ENCODE data around the gene TM9SF4. TPM values are rescaled to one million over a fixed set of nuclear protein-coding genes. Genes with fewer than 3 reads are reported as not detected.
A peak's percentile ranks its signal among the peaks of the same experiment; 100 is the strongest.

TM9SF4 gene
- total and polyA plus RNA-seq, 5 experiments from 2014 or later = 31.5 to 44.3 (median 42.6) TPM

DNA sequence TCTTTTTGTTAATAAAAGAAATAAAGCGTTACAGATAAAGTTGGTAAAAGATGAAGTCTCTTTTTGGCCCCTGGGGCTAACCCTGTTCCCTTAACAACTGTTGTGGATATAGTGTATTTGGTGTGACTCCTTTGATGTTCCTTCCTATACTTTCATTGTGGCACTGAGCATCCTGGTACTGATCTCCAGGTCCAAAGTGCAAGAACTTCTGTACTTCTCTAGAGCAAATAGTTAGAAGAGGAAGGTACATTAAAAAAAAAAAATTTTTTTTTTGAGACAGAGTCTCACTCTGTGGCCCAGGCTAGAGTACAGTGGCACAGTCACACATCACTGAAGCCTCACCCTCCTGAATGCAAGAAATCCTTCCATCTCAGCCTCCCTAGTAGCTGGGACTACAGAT is 104.4 kb downstream of the TM9SF4 start:
- Mint-ChIP-seq H3K4me1 (peaks cover 22 to 42% (median 29%) of the 10 kb centered on the region in 4 donors), H3K4me3 (no peak overlapping the region), H3K36me3 (peaks cover 6 to 79% (median 26%) of the 10 kb centered on the region in 3 donors), H3K9me3 (no peaks in the 10 kb centered on the region), H3K27me3 (no peaks in the 10 kb centered on the region), H3K27ac (no peak overlapping the region)
- POLR2A ChIA-PET = no interaction called here
- ATAC-seq (no peak), DNase-seq (no peak)

DNA sequence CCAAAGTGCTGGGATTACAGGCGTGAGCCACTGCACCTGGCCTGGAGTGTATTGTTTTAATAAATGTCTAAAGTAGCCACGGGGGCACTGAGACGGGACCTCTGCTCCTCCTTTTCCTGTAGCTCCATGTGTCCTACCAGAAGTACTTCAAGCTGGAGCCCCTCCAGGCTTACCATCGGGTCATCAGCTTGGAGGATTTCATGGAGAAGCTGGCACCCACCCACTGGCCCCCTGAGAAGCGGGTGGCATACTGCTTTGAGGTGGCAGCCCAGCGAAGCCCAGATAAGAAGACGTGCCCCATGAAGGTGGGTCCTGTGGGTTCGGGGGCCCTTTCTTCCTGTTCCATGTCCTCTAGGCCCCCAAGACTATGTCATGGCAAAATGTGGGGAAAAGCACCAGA is 105.6 kb downstream of the TM9SF4 start:
- no peaks in the 10 kb centered on the region for H3K27me3 Mint-ChIP-seq
- no peak overlapping the region for H3K27ac Mint-ChIP-seq
- H3K9me3 Mint-ChIP-seq = no peaks in the 10 kb centered on the region
- no peak overlapping the region for H3K4me3 Mint-ChIP-seq
- DNase-seq (no peak), ATAC-seq (no peak)
- POLR2A ChIA-PET = no interaction called here
- H3K36me3 Mint-ChIP-seq = peaks cover 6 to 90% (median 26%) of the 10 kb centered on the region in 3 donors
- H3K4me1 Mint-ChIP-seq = peaks cover 13 to 29% (median 21%) of the 10 kb centered on the region in 4 donors

DNA sequence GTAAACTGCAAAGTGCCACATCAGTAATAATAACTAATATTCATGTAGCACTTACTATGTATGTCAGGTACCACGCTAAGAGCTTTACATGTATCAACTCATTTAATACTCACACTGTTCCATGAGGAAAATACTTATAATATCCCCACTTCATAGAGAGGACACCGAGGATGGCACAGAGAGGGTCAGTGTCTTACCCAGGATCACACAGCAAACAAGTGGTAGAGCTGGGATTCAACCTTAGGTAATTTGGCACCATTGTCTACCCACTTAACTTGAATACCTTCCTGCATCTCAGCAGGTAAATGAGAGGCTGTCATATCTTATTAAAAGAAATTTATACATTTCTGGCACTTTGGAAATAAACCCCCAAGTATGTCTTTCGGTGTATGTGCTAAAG is 106.2 kb downstream of the TM9SF4 start:
- Mint-ChIP-seq H3K4me3 (no peak overlapping the region), H3K27ac (no peak overlapping the region), H3K27me3 (no peaks in the 10 kb centered on the region), H3K9me3 (no peaks in the 10 kb centered on the region), H3K4me1 (peaks cover 11 to 24% (median 16%) of the 10 kb centered on the region in 4 donors), H3K36me3 (peaks cover 6 to 90% (median 23%) of the 10 kb centered on the region in 3 donors)
- POLR2A ChIA-PET = no interaction called here
- ATAC-seq = no peak
- DNase-seq = no peak

DNA sequence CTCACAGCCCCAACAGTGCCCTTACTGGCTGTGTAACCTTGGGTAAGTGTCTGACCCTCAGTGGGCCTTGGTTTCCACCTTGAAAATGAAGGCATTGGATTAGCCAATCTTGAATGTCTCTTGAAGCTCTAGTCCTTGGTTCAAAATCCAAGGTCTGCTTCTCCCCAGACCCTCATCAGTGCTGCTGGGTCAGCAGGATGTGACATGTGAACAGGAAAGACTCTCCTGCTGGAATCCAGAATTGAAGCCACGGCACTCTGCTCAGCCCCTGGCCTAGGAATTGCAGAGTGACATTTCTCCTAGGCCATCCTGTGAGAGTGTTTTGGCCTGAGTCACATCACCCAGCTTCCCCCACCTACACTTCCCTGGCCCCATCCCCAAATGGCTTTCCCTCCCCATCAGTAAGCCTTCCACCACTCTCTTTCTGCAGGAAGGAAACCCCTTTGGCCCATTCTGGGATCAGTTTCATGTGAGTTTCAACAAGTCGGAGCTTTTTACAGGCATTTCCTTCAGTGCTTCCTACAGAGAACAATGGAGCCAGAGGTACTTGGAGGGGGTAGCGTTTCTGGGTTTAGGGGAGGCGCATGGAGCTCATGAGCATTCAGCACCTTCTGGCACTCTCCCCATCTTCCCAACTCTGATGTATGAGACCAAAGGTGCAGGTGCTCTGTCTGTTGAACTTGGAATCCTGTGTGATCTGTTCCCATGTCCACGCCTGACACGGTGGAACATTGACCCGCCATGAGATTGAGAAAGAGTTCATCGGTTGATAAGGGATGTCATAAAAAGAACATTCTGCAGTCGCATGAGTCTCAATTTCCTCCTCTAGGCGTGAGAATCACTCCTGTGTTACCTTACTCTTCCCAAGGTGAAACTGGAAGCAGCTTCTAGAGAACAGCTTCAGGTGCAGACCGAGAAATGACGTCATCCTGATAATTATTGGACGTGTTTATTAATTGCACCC is 106.9 kb downstream of the TM9SF4 start:
- no peaks in the 10 kb centered on the region for H3K9me3 Mint-ChIP-seq
- H3K27me3 Mint-ChIP-seq = no peaks in the 10 kb centered on the region
- POLR2A ChIA-PET = no interaction called here
- ATAC-seq (no peak), DNase-seq (no peak)
- H3K36me3 Mint-ChIP-seq = peaks cover 6 to 88% (median 20%) of the 10 kb centered on the region in 3 donors
- H3K4me1 Mint-ChIP-seq = peaks cover 6 to 17% (median 12%) of the 10 kb centered on the region in 4 donors
- peak overlapping the region in 1 of 10 donors; percentile 53 for H3K27ac Mint-ChIP-seq
- no peak overlapping the region for H3K4me3 Mint-ChIP-seq

Other genes with a start within 250 kb of the TM9SF4 start
- not detected for gene DUSP15, start 239.2 kb upstream of the TM9SF4 start, total RNA-seq
- gene DUSP15, start 239.2 kb upstream of the TM9SF4 start, polyA plus RNA-seq = not detected
- not detected for gene TTLL9, start 239.1 kb upstream of the TM9SF4 start, total RNA-seq
- not detected for gene TTLL9, start 239.1 kb upstream of the TM9SF4 start, polyA plus RNA-seq
- gene PDRG1, start 157.7 kb upstream of the TM9SF4 start, total RNA-seq = 10 to 100 TPM; 11.2 to 11.5 TPM
- gene PDRG1, start 157.7 kb upstream of the TM9SF4 start, polyA plus RNA-seq = 10 to 100 TPM; 13.5 to 23.6 (median 13.8) TPM
- gene XKR7, start 141.6 kb upstream of the TM9SF4 start, total RNA-seq = not detected
- gene XKR7, start 141.6 kb upstream of the TM9SF4 start, polyA plus RNA-seq = not detected
- not detected for gene CCM2L, start 99.3 kb upstream of the TM9SF4 start, total RNA-seq
- gene CCM2L, start 99.3 kb upstream of the TM9SF4 start, polyA plus RNA-seq = not detected
- under 1 TPM; 0.71 to 0.86 TPM for gene HCK, start 57.5 kb upstream of the TM9SF4 start, total RNA-seq
- under 1 TPM in 2 of 3 donors, not detected in 1; 0.24 to 0.35 TPM for gene HCK, start 57.5 kb upstream of the TM9SF4 start, polyA plus RNA-seq
- 10 to 100 TPM; 12.9 to 14.5 TPM for gene PLAGL2, start 98.0 kb downstream of the TM9SF4 start, total RNA-seq
- 1 to 10 TPM; 1.2 to 4.2 (median 2.5) TPM for gene PLAGL2, start 98.0 kb downstream of the TM9SF4 start, polyA plus RNA-seq
- gene POFUT1, start 98.2 kb downstream of the TM9SF4 start, total RNA-seq = 10 to 100 TPM; 15.4 to 21.8 TPM
- gene POFUT1, start 98.2 kb downstream of the TM9SF4 start, polyA plus RNA-seq = 10 to 100 TPM; 10.7 to 15.0 (median 12.2) TPM
- gene KIF3B, start 167.9 kb downstream of the TM9SF4 start, total RNA-seq = 10 to 100 TPM in 1 of 2 experiments, 1 to 10 TPM in 1; 9.5 to 11.4 TPM
- gene KIF3B, start 167.9 kb downstream of the TM9SF4 start, polyA plus RNA-seq = 1 to 10 TPM; 2.2 to 3.2 (median 2.2) TPM
- 100 to 1,000 TPM; 147 to 149 TPM for gene ASXL1, start 248.6 kb downstream of the TM9SF4 start, total RNA-seq
- 10 to 100 TPM; 15.2 to 20.1 (median 18.4) TPM for gene ASXL1, start 248.6 kb downstream of the TM9SF4 start, polyA plus RNA-seq